ENCODE results near the gene NATD1. TPM values are rescaled to one million over a fixed set of nuclear protein-coding genes. Genes with fewer than 3 reads are reported as not detected.

Gene NATD1
- polyA plus RNA-seq, 2 donors: 2.3 to 3.2 TPM

GRCh38 chr17:21297026-21297520 is 43.9 kb upstream of the NATD1 start:
- WGBS, 2 donors: 62 to 63% methylated on average over 10 of the region's 10 CpGs
- peaks cover 0 to 37% of the 10 kb centered on the region in 2 donors for H3K36me3 ChIP-seq (ENCODE audit: control insufficient read depth in 2 of 2, insufficient read depth in 2 of 2, low read length in 1 of 2)
- H3K4me1 ChIP-seq (ENCODE audit: control insufficient read depth in 2 of 2, insufficient read depth in 2 of 2, low read length in 1 of 2): peaks cover 9 to 13% of the 10 kb centered on the region in 2 donors
- H3K27ac ChIP-seq (ENCODE audit: low read depth in 2 of 2, low read length in 1 of 2): no peak overlapping the region
- H3K4me3 ChIP-seq (ENCODE audit: low read depth in 1 of 2, low read length in 2 of 2): no peak overlapping the region
- H3K27me3 ChIP-seq (ENCODE audit: control insufficient read depth in 1 of 2, insufficient read depth in 2 of 2, low read length in 2 of 2): no peaks in the 10 kb centered on the region
- H3K9me3 ChIP-seq (ENCODE audit: control insufficient read depth in 2 of 2, insufficient read depth in 1 of 2, low read depth in 1 of 2, low read length in 1 of 2): peaks cover 0 to 8% of the 10 kb centered on the region in 2 donors

- peaks cover 0 to 37% of the 10 kb centered on the region in 2 donors for H3K36me3 ChIP-seq (ENCODE audit: control insufficient read depth in 2 of 2, insufficient read depth in 2 of 2, low read length in 1 of 2)
- no peak overlapping the region for H3K4me3 ChIP-seq (ENCODE audit: low read depth in 1 of 2, low read length in 2 of 2)
- peaks cover 9 to 15% of the 10 kb centered on the region in 2 donors for H3K4me1 ChIP-seq (ENCODE audit: control insufficient read depth in 2 of 2, insufficient read depth in 2 of 2, low read length in 1 of 2)
- no peak overlapping the region for H3K27ac ChIP-seq (ENCODE audit: low read depth in 2 of 2, low read length in 1 of 2)
- H3K27me3 ChIP-seq (ENCODE audit: control insufficient read depth in 1 of 2, insufficient read depth in 2 of 2, low read length in 2 of 2): no peaks in the 10 kb centered on the region
- 61% methylated on average over 22 of the region's 22 CpGs for WGBS, 2 donors
- H3K9me3 ChIP-seq (ENCODE audit: control insufficient read depth in 2 of 2, insufficient read depth in 1 of 2, low read depth in 1 of 2, low read length in 1 of 2): peaks cover 0 to 4% of the 10 kb centered on the region in 2 donors
These were observed 43.2 kb upstream of the NATD1 start for GRCh38 chr17:21296097-21297025.

GRCh38 chr17:21295036-21295952 is 42.1 kb upstream of the NATD1 start:
- Histone ChIP-seq H3K9me3 (ENCODE audit: control insufficient read depth in 2 of 2, insufficient read depth in 1 of 2, low read depth in 1 of 2, low read length in 1 of 2) (peaks cover 0 to 4% of the 10 kb centered on the region in 2 donors), H3K4me3 (ENCODE audit: low read depth in 1 of 2, low read length in 2 of 2) (no peak overlapping the region), H3K4me1 (ENCODE audit: control insufficient read depth in 2 of 2, insufficient read depth in 2 of 2, low read length in 1 of 2) (peaks cover 9 to 19% of the 10 kb centered on the region in 2 donors), H3K27me3 (ENCODE audit: control insufficient read depth in 1 of 2, insufficient read depth in 2 of 2, low read length in 2 of 2) (no peaks in the 10 kb centered on the region), H3K27ac (ENCODE audit: low read depth in 2 of 2, low read length in 1 of 2) (no peak overlapping the region), H3K36me3 (ENCODE audit: control insufficient read depth in 2 of 2, insufficient read depth in 2 of 2, low read length in 1 of 2) (peaks cover 0 to 29% of the 10 kb centered on the region in 2 donors)
- 60% methylated on average over 19 of the region's 19 CpGs for WGBS, 2 donors

GRCh38 chr17:21294321-21295035 is 41.3 kb upstream of the NATD1 start:
- no peak overlapping the region for H3K27ac ChIP-seq (ENCODE audit: low read depth in 2 of 2, low read length in 1 of 2)
- peaks cover 12 to 27% of the 10 kb centered on the region in 2 donors for H3K4me1 ChIP-seq (ENCODE audit: control insufficient read depth in 2 of 2, insufficient read depth in 2 of 2, low read length in 1 of 2)
- H3K27me3 ChIP-seq (ENCODE audit: control insufficient read depth in 1 of 2, insufficient read depth in 2 of 2, low read length in 2 of 2): no peaks in the 10 kb centered on the region
- 62 to 67% methylated on average over 12 of the region's 12 CpGs for WGBS, 2 donors
- H3K9me3 ChIP-seq (ENCODE audit: control insufficient read depth in 2 of 2, insufficient read depth in 1 of 2, low read depth in 1 of 2, low read length in 1 of 2): peaks cover 0 to 4% of the 10 kb centered on the region in 2 donors
- peaks cover 0 to 26% of the 10 kb centered on the region in 2 donors for H3K36me3 ChIP-seq (ENCODE audit: control insufficient read depth in 2 of 2, insufficient read depth in 2 of 2, low read length in 1 of 2)
- H3K4me3 ChIP-seq (ENCODE audit: low read depth in 1 of 2, low read length in 2 of 2): no peak overlapping the region

GRCh38 chr17:21293831-21294210 is 40.6 kb upstream of the NATD1 start:
- H3K9me3 ChIP-seq (ENCODE audit: control insufficient read depth in 2 of 2, insufficient read depth in 1 of 2, low read depth in 1 of 2, low read length in 1 of 2): peaks cover 0 to 4% of the 10 kb centered on the region in 2 donors
- peaks cover 0 to 22% of the 10 kb centered on the region in 2 donors for H3K36me3 ChIP-seq (ENCODE audit: control insufficient read depth in 2 of 2, insufficient read depth in 2 of 2, low read length in 1 of 2)
- no peak overlapping the region for H3K4me3 ChIP-seq (ENCODE audit: low read depth in 1 of 2, low read length in 2 of 2)
- H3K27ac ChIP-seq (ENCODE audit: low read depth in 2 of 2, low read length in 1 of 2): no peak overlapping the region
- WGBS, 2 donors: 65 to 66% methylated on average over 10 of the region's 10 CpGs
- peaks cover 15 to 32% of the 10 kb centered on the region in 2 donors for H3K4me1 ChIP-seq (ENCODE audit: control insufficient read depth in 2 of 2, insufficient read depth in 2 of 2, low read length in 1 of 2)
- H3K27me3 ChIP-seq (ENCODE audit: control insufficient read depth in 1 of 2, insufficient read depth in 2 of 2, low read length in 2 of 2): no peaks in the 10 kb centered on the region

- H3K27ac ChIP-seq (ENCODE audit: low read depth in 2 of 2, low read length in 1 of 2): no peak overlapping the region
These were observed 39.9 kb upstream of the NATD1 start for GRCh38 chr17:21292867-21293830.

GRCh38 chr17:21291862-21292261 is 38.7 kb upstream of the NATD1 start:
- no peak overlapping the region for H3K4me3 ChIP-seq (ENCODE audit: low read depth in 1 of 2, low read length in 2 of 2)
- WGBS, 2 donors: 62 to 68% methylated on average over 12 of the region's 12 CpGs
- H3K4me1 ChIP-seq (ENCODE audit: control insufficient read depth in 2 of 2, insufficient read depth in 2 of 2, low read length in 1 of 2): peaks cover 17 to 45% of the 10 kb centered on the region in 2 donors
- peaks cover 0 to 16% of the 10 kb centered on the region in 2 donors for H3K36me3 ChIP-seq (ENCODE audit: control insufficient read depth in 2 of 2, insufficient read depth in 2 of 2, low read length in 1 of 2)
- no peaks in the 10 kb centered on the region for H3K27me3 ChIP-seq (ENCODE audit: control insufficient read depth in 1 of 2, insufficient read depth in 2 of 2, low read length in 2 of 2)
- H3K27ac ChIP-seq (ENCODE audit: low read depth in 2 of 2, low read length in 1 of 2): no peak overlapping the region
- peaks cover 0 to 4% of the 10 kb centered on the region in 2 donors for H3K9me3 ChIP-seq (ENCODE audit: control insufficient read depth in 2 of 2, insufficient read depth in 1 of 2, low read depth in 1 of 2, low read length in 1 of 2)

More at GRCh38 chr17:21292867-21293830, 39.9 kb upstream of the NATD1 start:
- H3K4me3 ChIP-seq (ENCODE audit: low read depth in 1 of 2, low read length in 2 of 2): no peak overlapping the region
- H3K27me3 ChIP-seq (ENCODE audit: control insufficient read depth in 1 of 2, insufficient read depth in 2 of 2, low read length in 2 of 2): no peaks in the 10 kb centered on the region
- 79% methylated on average over 20 of the region's 20 CpGs for WGBS, 2 donors
- H3K4me1 ChIP-seq (ENCODE audit: control insufficient read depth in 2 of 2, insufficient read depth in 2 of 2, low read length in 1 of 2): peaks cover 15 to 39% of the 10 kb centered on the region in 2 donors
- H3K9me3 ChIP-seq (ENCODE audit: control insufficient read depth in 2 of 2, insufficient read depth in 1 of 2, low read depth in 1 of 2, low read length in 1 of 2): peaks cover 0 to 4% of the 10 kb centered on the region in 2 donors
- peaks cover 0 to 16% of the 10 kb centered on the region in 2 donors for H3K36me3 ChIP-seq (ENCODE audit: control insufficient read depth in 2 of 2, insufficient read depth in 2 of 2, low read length in 1 of 2)

- WGBS, 2 donors: 61 to 70% methylated on average over 10 of the region's 10 CpGs
- peaks cover 0 to 16% of the 10 kb centered on the region in 2 donors for H3K36me3 ChIP-seq (ENCODE audit: control insufficient read depth in 2 of 2, insufficient read depth in 2 of 2, low read length in 1 of 2)
- peaks cover 0 to 4% of the 10 kb centered on the region in 2 donors for H3K9me3 ChIP-seq (ENCODE audit: control insufficient read depth in 2 of 2, insufficient read depth in 1 of 2, low read depth in 1 of 2, low read length in 1 of 2)
- H3K4me3 ChIP-seq (ENCODE audit: low read depth in 1 of 2, low read length in 2 of 2): no peak overlapping the region
- H3K27me3 ChIP-seq (ENCODE audit: control insufficient read depth in 1 of 2, insufficient read depth in 2 of 2, low read length in 2 of 2): no peaks in the 10 kb centered on the region
- peaks cover 16 to 46% of the 10 kb centered on the region in 2 donors for H3K4me1 ChIP-seq (ENCODE audit: control insufficient read depth in 2 of 2, insufficient read depth in 2 of 2, low read length in 1 of 2)
- no peak overlapping the region for H3K27ac ChIP-seq (ENCODE audit: low read depth in 2 of 2, low read length in 1 of 2)
These were observed 38.1 kb upstream of the NATD1 start for GRCh38 chr17:21291357-21291756.
